Mesenchymal stem cell (in vitro differentiated cells and primary cell): ENCODE measurements around the gene SGCG.

ENCODE experiments used
- DNase-seq: peaks from one replicate; pipeline ENCODE4 v3.0.0-alpha.2; 2013
- H2AFZ ChIP-seq: one replicate; pipeline ENCODE4 v1.6.1; 2013; ENCODE audit warnings: low read depth, mild to moderate bottlenecking, control low read depth, inconsistent platforms, low read length, moderate library complexity
- H2AK5ac ChIP-seq: 2 replicates; pipeline ENCODE4 v1.6.1; 2013; ENCODE audit warnings: low read length, moderate library complexity, mild to moderate bottlenecking, inconsistent platforms; ENCODE audit not compliant: severe bottlenecking
- H2BK120ac ChIP-seq: one replicate; pipeline ENCODE4 v1.6.1; 2013; ENCODE audit warnings: low read depth, mild to moderate bottlenecking, inconsistent platforms, low read length, moderate library complexity
- H2BK12ac ChIP-seq, 2 experiments: one replicate each; pipeline ENCODE4 v1.6.1; 2013; ENCODE audit warnings: inconsistent platforms in 2 of 2, low read length in 2 of 2, mild to moderate bottlenecking in 2 of 2, moderate library complexity in 2 of 2, control low read depth in 1 of 2
- H2BK15ac ChIP-seq: one replicate; pipeline ENCODE4 v1.6.1; 2013; ENCODE audit warnings: mild to moderate bottlenecking, low read depth, inconsistent platforms; ENCODE audit not compliant: poor library complexity, severe bottlenecking
- H2BK5ac ChIP-seq: 2 replicates; pipeline ENCODE4 v1.6.1; 2013; ENCODE audit warnings: low read depth, mild to moderate bottlenecking, low read length, control low read depth, inconsistent platforms; ENCODE audit not compliant: poor library complexity, severe bottlenecking
- H3K14ac ChIP-seq, 2 experiments: one replicate each; pipeline ENCODE4 v1.6.1; 2013; ENCODE audit warnings: inconsistent platforms in 2 of 2, low read length in 2 of 2, control low read depth in 1 of 2, mild to moderate bottlenecking in 1 of 2, moderate library complexity in 1 of 2
- H3K18ac ChIP-seq, 2 experiments: one replicate each; pipeline ENCODE4 v1.6.1; 2013; ENCODE audit warnings: inconsistent platforms in 2 of 2, low read length in 2 of 2, control low read depth in 1 of 2, low read depth in 1 of 2, mild to moderate bottlenecking in 1 of 2
- H3K23ac ChIP-seq, 2 experiments: one replicate each; pipeline ENCODE4 v1.6.1; 2013; ENCODE audit warnings: inconsistent platforms in 2 of 2, low read length in 2 of 2, mild to moderate bottlenecking in 2 of 2, moderate library complexity in 2 of 2, control low read depth in 1 of 2
- H3K27ac ChIP-seq: 2 replicates; pipeline ENCODE4 v1.5.1; 2013; ENCODE audit warnings: mild to moderate bottlenecking, moderate library complexity, low read length, control low read depth, inconsistent platforms; ENCODE audit not compliant: poor library complexity, severe bottlenecking
- H3K27me3 ChIP-seq, 2 experiments: 2 replicates each; pipeline versions ENCODE4 v1.6.1 to v1.7.0; 2013; ENCODE audit warnings: low read length in 2 of 2, mild to moderate bottlenecking in 2 of 2, moderate library complexity in 2 of 2, control low read depth in 1 of 2, inconsistent platforms in 1 of 2; ENCODE audit not compliant: control insufficient read depth in 1 of 2, insufficient read depth in 1 of 2
- H3K36me3 ChIP-seq, 2 experiments: 2 replicates each; pipeline versions ENCODE4 v1.6.1 to v1.7.0; 2013; ENCODE audit warnings: low read length in 2 of 2, control low read depth in 1 of 2, inconsistent platforms in 1 of 2, low read depth in 1 of 2, mild to moderate bottlenecking in 1 of 2; ENCODE audit not compliant: insufficient read depth in 2 of 2, control insufficient read depth in 1 of 2
- H3K4ac ChIP-seq, 2 experiments: one replicate each; pipeline ENCODE4 v1.6.1; 2013; ENCODE audit warnings: inconsistent platforms in 2 of 2, low read length in 2 of 2, mild to moderate bottlenecking in 2 of 2, moderate library complexity in 2 of 2, control low read depth in 1 of 2, low read depth in 1 of 2
- H3K4me1 ChIP-seq: 2 replicates; pipeline ENCODE4 v1.6.1; 2013; ENCODE audit warnings: low read depth, low read length, control low read depth; ENCODE audit not compliant: control insufficient read depth, insufficient read depth
- H3K4me2 ChIP-seq: 2 replicates; pipeline ENCODE4 v1.6.1; 2013; ENCODE audit warnings: low read length, mild to moderate bottlenecking, inconsistent platforms; ENCODE audit not compliant: poor library complexity, severe bottlenecking
- H3K4me3 ChIP-seq, 2 experiments: 2 replicates each; pipeline versions ENCODE4 v1.5.1 to v1.7.0; 2013; ENCODE audit warnings: low read length in 2 of 2, mild to moderate bottlenecking in 2 of 2, control low read depth in 1 of 2, low read depth in 1 of 2; ENCODE audit not compliant: insufficient read depth in 1 of 2
- H3K79me1 ChIP-seq: replicated peaks from 2 replicates; pipeline ENCODE4 v1.6.1; 2013; ENCODE audit warnings: mild to moderate bottlenecking, control low read depth, low read length, inconsistent platforms; ENCODE audit not compliant: poor library complexity, severe bottlenecking
- H3K9ac ChIP-seq: 2 replicates; pipeline ENCODE4 v1.7.0; 2013; ENCODE audit warnings: mild to moderate bottlenecking, low read length, moderate library complexity
- H3K9me3 ChIP-seq: 2 replicates; pipeline ENCODE4 v1.7.0; 2013; ENCODE audit warnings: mild to moderate bottlenecking, low read length; ENCODE audit not compliant: control insufficient read depth
- H4K8ac ChIP-seq: one replicate; pipeline ENCODE4 v1.6.1; 2013; ENCODE audit warnings: inconsistent platforms, mild to moderate bottlenecking, low read length, moderate library complexity
- H4K91ac ChIP-seq: one replicate; pipeline ENCODE4 v1.6.1; 2013; ENCODE audit warnings: mild to moderate bottlenecking, low read length, inconsistent platforms
- WGBS: methylation state at CpG from one replicate; pipeline ENCODE4 v1.1.7; 2013; ENCODE audit warnings: mixed read lengths; 5-methylcytosine and 5-hydroxymethylcytosine counted together

The SGCG gene

GRCh38 chr13:23267571-23267970 lies 86.8 kb downstream of the SGCG start:
- H2AK5ac ChIP-seq: no peak overlapping the region
- H3K18ac ChIP-seq: no peak overlapping the region
- H3K4me2 ChIP-seq: no peak overlapping the region
- DNase-seq: no peak
- peaks cover 0 to 4% of the 10 kb centered on the region in 2 experiments for H3K27me3 ChIP-seq
- H3K36me3 ChIP-seq: no peaks in the 10 kb centered on the region
- 80% methylated on average over 3 of the region's 4 CpGs for WGBS
- H3K9ac ChIP-seq: no peak overlapping the region
- no peak overlapping the region for H4K8ac ChIP-seq
- H3K14ac ChIP-seq: no peak overlapping the region
- H2BK12ac ChIP-seq: no peak overlapping the region
- H2BK120ac ChIP-seq: no peak overlapping the region
- H2AFZ ChIP-seq: no peak overlapping the region
- H2BK5ac ChIP-seq: no peak overlapping the region
- no peak overlapping the region for H4K91ac ChIP-seq
- H3K9me3 ChIP-seq: no peaks in the 10 kb centered on the region
- no peaks in the 10 kb centered on the region for H3K79me1 ChIP-seq
- H3K27ac ChIP-seq: no peak overlapping the region
- H3K4me3 ChIP-seq: no peak overlapping the region
- H3K4me1 ChIP-seq: no peaks in the 10 kb centered on the region
- no peak overlapping the region for H3K23ac ChIP-seq
- no peak overlapping the region for H2BK15ac ChIP-seq
- no peak overlapping the region for H3K4ac ChIP-seq

DNA sequence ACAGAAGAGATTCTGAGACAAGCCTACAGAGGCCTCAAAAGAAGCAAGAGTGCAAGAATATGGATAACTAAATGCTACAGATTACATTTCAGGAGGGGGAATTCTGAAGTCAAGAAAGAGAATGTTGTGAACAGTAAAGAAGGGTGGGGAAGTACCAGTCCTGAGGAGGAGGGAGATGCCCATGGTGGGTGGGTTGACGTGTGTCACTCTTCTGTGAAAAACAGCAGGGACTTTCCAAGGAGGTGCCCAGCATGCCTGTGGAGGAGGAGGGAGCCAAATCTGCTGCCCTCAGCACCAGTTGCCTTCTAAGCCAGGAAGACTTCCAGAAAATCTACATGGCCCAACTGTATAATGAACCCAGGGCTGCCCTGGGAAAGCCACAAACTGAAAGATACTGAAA lies 87.7 kb downstream of the SGCG start:
- no peak overlapping the region for H2AK5ac ChIP-seq

GRCh38 chr13:23271331-23271730 lies 90.6 kb downstream of the SGCG start:
- Histone ChIP-seq H3K14ac (no peak overlapping the region), H3K27ac (no peak overlapping the region), H3K27me3 (peaks cover 0 to 4% of the 10 kb centered on the region in 2 experiments), H3K36me3 (no peaks in the 10 kb centered on the region), H3K23ac (no peak overlapping the region), H4K91ac (no peak overlapping the region), H3K79me1 (no peaks in the 10 kb centered on the region), H3K4me1 (no peaks in the 10 kb centered on the region), H3K9ac (no peak overlapping the region), H3K4me2 (no peak overlapping the region), H3K4ac (no peak overlapping the region), H4K8ac (no peak overlapping the region), H2BK12ac (no peak overlapping the region), H2AFZ (no peak overlapping the region), H2BK15ac (no peak overlapping the region), H3K9me3 (no peaks in the 10 kb centered on the region), H3K18ac (no peak overlapping the region), H3K4me3 (no peak overlapping the region), H2BK120ac (no peak overlapping the region), H2BK5ac (no peak overlapping the region), H2AK5ac (no peak overlapping the region)
- no peak for DNase-seq
- WGBS: no CpG with 5 or more reads among the region's 3 CpGs

More for the DNA sequence above, 87.7 kb downstream of the SGCG start:
- Histone ChIP-seq H3K9me3 (no peaks in the 10 kb centered on the region), H3K4me2 (no peak overlapping the region), H3K23ac (no peak overlapping the region), H2AFZ (no peak overlapping the region), H3K27ac (no peak overlapping the region), H3K14ac (no peak overlapping the region), H3K4me3 (no peak overlapping the region), H3K79me1 (no peaks in the 10 kb centered on the region), H2BK120ac (no peak overlapping the region), H4K8ac (no peak overlapping the region), H3K36me3 (no peaks in the 10 kb centered on the region), H3K27me3 (peaks cover 0 to 4% of the 10 kb centered on the region in 2 experiments), H3K18ac (no peak overlapping the region), H2BK5ac (no peak overlapping the region), H4K91ac (no peak overlapping the region), H2BK12ac (no peak overlapping the region), H2BK15ac (no peak overlapping the region), H3K4ac (no peak overlapping the region), H3K4me1 (no peaks in the 10 kb centered on the region), H3K9ac (no peak overlapping the region)
- 64% methylated on average over 1 of the region's 1 CpG for WGBS
- DNase-seq: no peak

- DNase-seq: no peak
- Histone ChIP-seq H2AK5ac (no peak overlapping the region), H3K9me3 (no peaks in the 10 kb centered on the region), H3K9ac (no peak overlapping the region), H2AFZ (no peak overlapping the region), H2BK15ac (no peak overlapping the region), H3K79me1 (no peaks in the 10 kb centered on the region), H3K27me3 (no peaks in the 10 kb centered on the region), H3K4ac (no peak overlapping the region), H3K14ac (no peak overlapping the region), H2BK5ac (no peak overlapping the region), H3K4me2 (no peak overlapping the region), H2BK120ac (no peak overlapping the region), H4K91ac (no peak overlapping the region), H2BK12ac (no peak overlapping the region), H3K4me3 (no peak overlapping the region), H3K18ac (no peak overlapping the region), H3K36me3 (no peaks in the 10 kb centered on the region), H4K8ac (no peak overlapping the region), H3K27ac (no peak overlapping the region), H3K4me1 (no peaks in the 10 kb centered on the region), H3K23ac (no peak overlapping the region)
- 73% methylated on average over 2 of the region's 3 CpGs for WGBS
Measured at GRCh38 chr13:23273498-23273897, 92.7 kb downstream of the SGCG start.
